Cerebellar nuclear complex (tissue), 1 donor: ENCODE results near the gene LHFPL6.

Experiments
- DNase-seq, 2 experiments: peaks; one replicate each; lab custom pipeline; 2025; lab: John Stamatoyannopoulos, UW

Gene LHFPL6

DNA sequence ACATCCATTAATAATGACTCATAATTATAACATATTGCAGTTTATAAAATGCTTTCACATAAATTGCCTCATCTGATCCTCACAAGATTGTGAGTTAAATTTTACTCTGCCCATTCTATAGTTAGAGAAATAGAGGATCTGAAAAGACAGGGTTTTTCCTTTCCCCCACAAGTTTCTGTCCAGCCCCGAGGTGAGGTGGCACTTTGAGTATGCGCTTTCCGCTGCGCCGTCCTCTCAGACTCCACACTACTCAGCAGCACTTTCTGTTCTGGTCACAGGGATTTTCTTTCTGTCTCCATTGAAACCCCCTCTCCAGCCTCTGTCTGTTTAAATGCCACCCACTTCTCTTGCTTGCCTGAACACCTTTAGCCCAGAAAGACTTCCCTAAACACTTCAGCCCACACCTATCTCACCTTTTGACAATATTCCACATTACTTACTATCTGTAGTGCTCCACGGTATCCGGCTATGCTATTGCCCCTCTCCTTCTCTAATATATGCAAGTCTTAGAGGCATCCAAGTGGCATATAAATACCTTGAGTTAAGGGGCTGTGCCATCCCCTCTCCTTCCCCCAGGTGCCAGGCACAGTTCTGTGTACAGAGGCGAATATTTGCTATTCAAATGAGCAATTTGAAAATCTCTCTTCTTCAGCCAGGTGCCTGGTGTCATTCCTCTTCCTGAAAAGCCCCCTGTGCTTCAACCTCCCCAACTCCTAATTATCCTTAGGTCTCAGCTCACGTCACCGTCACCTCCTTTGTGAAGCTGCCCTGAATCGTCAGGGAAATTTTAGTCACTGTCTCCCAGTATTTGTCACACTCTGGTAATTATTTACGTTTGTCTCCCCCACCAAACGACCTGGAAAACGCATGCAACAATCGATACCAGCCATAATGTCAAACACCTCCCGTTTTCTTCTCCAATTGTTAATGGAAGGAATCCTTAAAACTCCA, 296.1 kb downstream of the LHFPL6 start:
- no peak for DNase-seq

DNA sequence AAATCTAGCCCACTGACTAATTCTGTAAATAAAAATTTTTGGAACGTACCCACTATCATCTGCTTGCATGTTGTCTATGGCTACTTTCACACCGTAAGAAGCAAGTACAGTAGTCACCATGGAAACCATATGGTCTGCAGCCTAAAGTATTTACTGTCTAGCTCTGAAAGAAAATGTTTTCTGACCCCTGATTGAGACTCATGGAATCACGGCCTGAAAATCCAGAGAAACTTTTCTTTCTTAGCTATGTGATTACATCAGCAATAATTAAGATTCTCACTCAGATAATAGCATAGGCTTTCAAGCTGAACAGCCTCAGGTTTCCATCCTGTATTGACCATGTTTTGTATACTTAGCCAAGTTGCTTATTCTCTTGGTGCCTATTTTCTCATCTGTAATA, 300.2 kb downstream of the LHFPL6 start:
- DNase-seq = no peak

DNA sequence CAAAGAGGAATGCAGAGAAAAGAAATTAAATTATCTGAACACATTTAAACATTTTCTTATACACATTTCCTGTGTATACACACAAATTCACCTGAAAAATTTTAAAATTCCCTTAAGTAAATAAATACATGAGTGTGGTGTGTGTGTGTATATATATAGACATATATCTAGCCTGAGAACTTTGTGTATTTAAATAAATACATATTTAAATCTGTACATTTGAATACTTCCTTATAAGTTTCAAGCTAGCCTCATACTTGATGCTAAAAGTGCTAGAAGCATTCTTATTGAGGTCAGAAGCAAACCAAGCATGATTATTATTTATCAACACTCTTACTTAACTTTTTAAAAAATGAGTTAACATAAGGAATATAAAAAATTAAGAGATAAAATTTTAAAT, 304.0 kb downstream of the LHFPL6 start:
- no peak for DNase-seq

DNA sequence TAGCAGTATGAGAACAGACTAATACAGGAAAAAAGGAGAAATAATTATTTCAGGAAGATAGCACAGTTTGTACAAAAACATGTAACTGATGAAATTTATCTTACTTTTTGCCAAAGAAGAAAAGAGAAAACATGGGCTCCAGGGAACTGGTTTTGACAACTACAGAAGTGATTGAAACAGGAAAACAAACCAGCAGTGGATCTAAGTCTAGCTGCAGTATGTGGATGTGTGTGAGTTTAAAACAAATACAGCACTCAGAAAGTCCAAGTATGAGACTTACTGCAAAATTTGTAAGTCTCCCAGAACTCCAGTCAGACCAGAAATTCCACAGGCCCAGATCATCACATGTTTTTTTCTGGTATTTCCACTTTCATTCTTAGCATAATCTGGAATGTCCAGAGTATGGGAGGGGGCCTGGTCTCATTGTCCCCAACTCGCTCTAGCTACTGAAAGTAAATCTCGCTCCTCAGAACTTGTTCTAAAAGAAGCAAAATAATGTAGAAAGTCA, 305.3 kb downstream of the LHFPL6 start:
- DNase-seq = no peak

DNA sequence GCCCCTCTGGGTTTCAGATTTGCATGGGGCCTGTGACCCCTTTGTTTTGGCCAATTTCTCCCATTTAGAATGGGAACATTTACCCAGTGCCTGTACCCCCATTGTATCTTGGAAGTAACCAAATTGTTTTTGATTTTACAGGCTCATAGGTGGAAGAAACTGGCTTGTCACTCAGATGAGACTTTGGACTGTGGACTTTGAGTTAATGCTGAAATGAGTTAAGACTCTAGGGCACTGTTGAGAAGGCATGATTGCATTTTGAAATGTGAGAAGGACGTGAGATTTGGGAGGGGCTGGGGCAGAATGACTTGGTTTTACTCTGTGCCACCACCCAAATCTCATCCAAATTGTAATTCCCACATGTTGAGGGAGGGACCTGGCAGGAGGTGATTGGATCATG, 306.0 kb downstream of the LHFPL6 start:
- DNase-seq = no peak

DNA sequence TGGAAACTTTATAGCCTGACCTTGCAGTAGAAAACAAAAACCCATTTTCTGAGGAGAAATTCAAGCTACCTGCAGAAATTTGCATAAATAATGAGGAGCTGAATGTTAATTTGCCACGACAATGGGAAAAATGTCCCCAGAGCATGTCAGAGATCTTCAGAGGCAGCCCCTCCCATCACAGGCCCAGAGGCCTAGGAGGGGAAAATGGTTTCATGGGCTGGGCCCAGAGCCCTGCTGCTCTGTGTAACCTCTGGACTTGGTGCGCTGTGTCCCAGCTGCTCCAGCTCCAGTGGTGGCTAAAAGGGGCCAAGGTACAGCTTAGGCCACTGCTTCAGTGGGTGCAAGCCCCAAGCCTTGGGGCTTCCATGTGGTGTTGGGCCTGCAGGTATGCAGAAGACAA, 306.8 kb downstream of the LHFPL6 start:
- DNase-seq = no peak
